Adipose tissue (tissue), 3 donors: ENCODE data around the gene SYT8. TPM values are rescaled to one million over a fixed set of nuclear protein-coding genes. Genes with fewer than 3 reads are reported as not detected.
"Not testable (repeated sequence)": the region's sequence is repeated elsewhere in the genome, so short reads cannot be mapped to it uniquely, and the experiment has no call there.

Source experiments
- H3K27ac ChIP-seq: one replicate; pipeline ENCODE4 v1.5.1; 2013; ENCODE audit warnings: low read depth, low read length
- WGBS, 3 donors: extraction: QIAGEN DNeasy Blood & Tissue Kit; methylation state at CpG; one replicate each; pipeline ENCODE4 v1.1.7; 2013; 5-methylcytosine and 5-hydroxymethylcytosine counted together
- polyA plus RNA-seq, 3 donors: library from polyadenylated mRNA; stranded (reverse); fragments of 200-250 nt; gene quantifications; one replicate each; pipeline ENCODE4 v1.2.3, GENCODE V29; 2013
- donor health status: healthy with polysubstance abuse.
- donor health status: Bipolar disorder and iron deficiency.
- donor health status: healthy.

The SYT8 gene
- polyA plus RNA-seq, 3 donors: 0.31 to 7.6 TPM; not detected in 1

- WGBS, 3 donors: 63 to 86% (median 72%) methylated on average over 30 of the region's 30 CpGs
- peak overlapping the region; percentile 42 for H3K27ac ChIP-seq
Measured at GRCh38 chr11:1864831-1865665, 30.3 kb downstream of the SYT8 start.

DNA sequence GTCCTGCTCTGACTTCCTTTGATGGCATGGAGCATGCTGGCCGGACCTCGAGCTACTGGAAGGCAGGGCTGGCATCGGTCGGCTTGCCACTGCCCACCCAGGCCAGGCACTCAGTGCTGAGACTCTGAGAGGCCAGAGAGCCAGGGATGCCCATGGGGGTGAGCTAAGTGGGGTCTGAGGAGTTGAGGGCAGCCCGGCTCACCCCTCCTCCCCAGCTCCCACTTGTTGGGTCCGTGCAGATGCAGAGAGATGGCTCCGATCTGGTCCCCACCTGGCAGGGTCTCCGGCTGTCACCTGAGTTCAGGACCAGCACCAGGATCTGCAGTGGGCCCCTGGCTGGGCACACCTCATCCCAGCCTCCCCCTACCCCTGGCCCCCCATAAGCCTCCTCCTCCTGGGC is 31.4 kb downstream of the SYT8 start:
- WGBS, 3 donors: 77 to 85% (median 83%) methylated on average over 8 of the region's 8 CpGs
- no peak overlapping the region for H3K27ac ChIP-seq

GRCh38 chr11:1866776-1867175 is 32.0 kb downstream of the SYT8 start:
- 67 to 86% (median 70%) methylated on average over 15 of the region's 15 CpGs for WGBS, 3 donors
- no peak overlapping the region for H3K27ac ChIP-seq

DNA sequence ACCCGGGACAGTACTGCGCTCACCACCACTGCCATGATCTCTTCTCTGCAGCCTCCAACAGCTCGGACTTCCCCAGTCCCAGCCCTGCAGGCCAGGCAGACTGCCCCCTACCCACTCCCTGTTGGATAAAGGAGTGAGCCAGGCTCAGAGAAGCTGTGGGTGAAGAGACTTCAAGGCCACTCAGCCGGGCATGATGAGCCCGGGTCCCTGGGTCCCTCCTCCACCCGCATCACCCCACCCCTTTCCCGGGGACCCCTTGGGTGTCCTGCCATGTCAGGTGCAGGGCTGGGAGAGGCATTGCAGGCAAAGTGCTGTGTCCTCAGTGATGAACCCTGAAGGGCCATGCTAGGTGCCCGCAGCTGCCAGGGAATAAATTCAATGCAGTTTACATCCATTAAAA is 32.6 kb downstream of the SYT8 start:
- no peak overlapping the region for H3K27ac ChIP-seq
- 68 to 86% (median 77%) methylated on average over 5 to 8 of the region's 8 CpGs for WGBS, 3 donors

DNA sequence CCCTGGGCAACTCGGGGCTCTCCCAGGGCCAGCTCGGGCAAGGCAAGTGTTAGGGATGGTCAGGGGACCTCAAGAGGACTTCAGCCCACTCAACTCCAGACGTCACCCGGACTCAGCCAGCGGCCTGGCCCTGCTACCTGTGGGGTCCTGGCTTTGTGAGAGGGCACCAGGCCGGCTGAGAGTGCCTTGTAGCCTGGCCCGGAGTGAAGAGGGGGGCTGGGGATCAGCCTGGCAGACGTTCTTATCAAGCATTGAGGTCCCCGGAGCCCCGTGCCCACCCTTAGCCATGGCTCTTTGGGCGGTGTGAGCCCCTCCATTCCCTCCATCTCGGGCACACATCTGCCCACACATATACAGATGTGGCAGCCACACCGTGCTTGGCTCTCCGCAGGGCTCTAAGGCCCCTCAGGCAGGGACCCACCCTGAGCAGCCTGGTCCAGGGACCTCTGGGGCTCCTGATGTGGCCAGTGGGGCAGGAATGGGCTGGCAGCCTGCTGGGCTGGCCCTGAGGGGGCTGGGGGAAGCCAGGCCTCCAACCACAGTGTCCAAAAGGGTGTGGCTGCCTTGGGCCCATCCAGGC is 33.4 kb downstream of the SYT8 start:
- H3K27ac ChIP-seq: no peak overlapping the region
- WGBS, 3 donors: 71 to 95% (median 80%) methylated on average over 14 of the region's 14 CpGs

DNA sequence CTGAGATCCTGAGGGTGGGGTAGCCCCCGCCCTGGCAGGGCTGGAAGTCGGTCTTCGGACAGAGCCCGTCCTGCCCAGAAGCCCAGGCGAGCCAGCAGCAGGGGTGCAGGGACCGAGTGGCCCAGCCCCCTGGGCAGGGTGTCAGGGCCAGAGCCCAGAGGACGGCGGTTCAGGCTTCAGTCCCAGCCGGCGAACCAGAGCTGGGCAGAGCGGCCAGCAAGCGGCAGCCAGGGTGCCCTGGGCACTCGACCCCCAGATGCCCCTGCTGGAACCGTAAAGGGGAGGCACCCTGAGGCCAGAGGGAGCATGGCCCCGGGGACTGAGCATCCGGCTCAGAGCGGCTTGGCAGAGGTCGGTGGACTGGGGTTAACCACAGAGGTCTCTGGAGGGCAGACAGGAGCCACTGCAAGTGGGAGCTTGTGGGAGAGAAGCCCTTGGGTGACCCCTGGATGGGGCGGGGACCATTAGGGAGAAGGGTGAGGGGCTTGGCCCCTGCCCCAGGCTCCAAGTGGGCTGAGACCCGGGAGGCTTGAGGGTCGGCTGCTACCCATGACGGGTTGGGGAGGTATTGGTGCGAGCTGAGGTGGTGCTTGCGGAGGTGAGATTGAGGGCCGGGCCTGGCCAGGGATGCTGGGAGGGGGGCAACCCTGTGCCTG is 34.0 kb downstream of the SYT8 start:
- WGBS, 3 donors: 60 to 78% (median 64%) methylated on average over 20 to 25 of the region's 25 CpGs
- no peak overlapping the region for H3K27ac ChIP-seq

DNA sequence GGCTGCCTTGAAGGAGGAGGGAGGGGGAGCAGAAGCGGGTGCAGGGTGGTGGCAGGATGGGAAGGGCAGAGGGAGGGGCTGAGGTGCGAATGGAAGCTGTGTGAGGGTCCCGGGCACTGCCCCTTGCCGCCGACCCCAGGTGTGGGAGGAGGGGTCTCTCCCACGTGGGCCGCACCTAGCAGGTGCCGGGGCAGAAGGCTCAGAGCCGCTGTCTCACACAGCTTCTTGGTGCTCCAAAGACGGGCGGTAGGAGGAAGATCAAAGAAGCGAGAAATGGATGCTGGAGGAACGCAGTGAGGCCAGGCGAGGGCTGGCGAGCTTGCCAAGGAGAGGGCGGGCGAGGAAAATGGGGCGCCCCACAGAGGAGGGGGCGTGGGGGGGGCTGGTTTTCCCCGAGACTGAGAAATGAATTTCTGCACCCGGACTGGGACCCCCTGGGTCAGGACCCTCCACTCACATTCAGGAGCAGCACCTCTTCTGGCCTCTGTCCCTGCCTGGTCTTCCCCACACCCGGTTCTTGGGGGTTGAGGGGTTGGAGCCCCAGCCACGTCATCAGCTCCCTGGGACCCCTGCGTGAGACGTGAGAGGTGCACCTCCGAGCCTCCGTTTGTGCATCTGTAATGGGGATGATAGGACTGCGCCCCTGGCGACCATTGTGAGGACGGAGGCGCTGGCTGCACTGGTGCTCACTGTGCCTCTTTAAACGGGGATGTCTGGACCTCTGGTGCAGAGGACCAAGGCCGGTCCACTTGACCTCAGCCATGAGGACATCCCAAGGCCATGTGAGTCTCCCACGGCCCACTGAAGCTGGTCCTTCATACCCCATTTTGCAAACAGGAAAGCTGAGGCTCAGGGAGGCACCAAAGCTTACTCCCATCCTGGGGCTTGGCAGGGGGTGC is 34.9 kb downstream of the SYT8 start:
- 65 to 71% (median 67%) methylated on average over 28 to 34 of the region's 34 CpGs for WGBS, 3 donors
- no peak overlapping the region for H3K27ac ChIP-seq

DNA sequence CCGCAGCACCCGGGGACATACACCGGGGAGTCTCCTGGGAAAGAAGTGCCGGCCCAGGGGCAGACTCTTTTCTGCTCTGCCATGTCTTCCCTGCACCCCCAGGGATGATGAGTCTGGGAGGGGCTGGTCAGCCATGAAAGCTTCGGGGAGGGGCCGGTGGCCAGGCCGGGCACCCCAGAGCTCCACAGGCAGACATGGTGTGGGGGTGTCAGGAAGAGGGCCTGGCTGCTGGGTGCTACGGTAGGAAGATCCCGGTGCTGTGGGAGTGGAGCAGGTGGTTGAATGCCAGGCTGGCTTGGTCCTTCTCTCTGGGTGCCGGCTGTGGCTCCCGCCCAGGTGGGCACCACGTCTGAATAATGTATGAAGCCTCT is 35.5 kb downstream of the SYT8 start:
- H3K27ac ChIP-seq: no peak overlapping the region
- WGBS, 3 donors: 60 to 73% (median 64%) methylated on average over 12 of the region's 12 CpGs

DNA sequence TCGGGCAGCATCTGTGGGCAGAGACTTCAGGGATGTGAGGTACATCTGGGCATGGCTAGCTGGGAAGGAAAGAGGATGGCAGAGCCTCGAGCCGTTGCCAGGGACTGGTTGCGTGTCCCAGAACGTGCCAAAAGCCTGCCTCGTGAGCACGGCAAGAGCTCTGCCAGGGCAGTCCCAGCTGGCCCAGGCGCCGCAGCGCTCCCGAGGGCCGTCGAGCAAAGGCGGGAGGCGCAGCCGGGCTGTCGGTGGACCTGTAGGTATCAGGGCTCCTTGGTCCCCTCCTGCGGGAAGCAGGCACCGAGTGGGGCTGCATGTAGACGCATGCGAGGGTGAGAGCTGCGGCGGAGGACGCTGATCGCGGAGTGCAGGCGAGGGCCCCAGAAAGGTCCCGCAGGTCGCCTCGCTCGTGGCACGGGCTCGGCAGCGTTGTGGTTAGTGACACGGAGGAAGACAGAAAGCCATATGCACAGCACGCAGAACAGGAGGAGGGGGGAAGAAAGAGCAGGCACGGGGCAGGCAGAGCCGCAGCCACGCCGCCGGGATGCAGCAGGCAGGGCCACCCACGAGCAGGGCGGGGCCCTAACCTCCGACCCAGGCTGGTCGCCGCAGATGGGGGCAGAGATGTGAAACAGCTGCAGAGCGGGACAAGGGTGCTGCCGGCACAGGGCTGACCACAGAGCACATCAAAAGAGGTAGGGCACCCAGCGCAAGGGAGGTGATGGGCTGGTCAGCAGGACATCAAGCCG is 36.1 kb downstream of the SYT8 start:
- 37 to 57% (median 40%) methylated on average over 48 to 50 of the region's 50 CpGs for WGBS, 3 donors
- H3K27ac ChIP-seq: no peak overlapping the region

DNA sequence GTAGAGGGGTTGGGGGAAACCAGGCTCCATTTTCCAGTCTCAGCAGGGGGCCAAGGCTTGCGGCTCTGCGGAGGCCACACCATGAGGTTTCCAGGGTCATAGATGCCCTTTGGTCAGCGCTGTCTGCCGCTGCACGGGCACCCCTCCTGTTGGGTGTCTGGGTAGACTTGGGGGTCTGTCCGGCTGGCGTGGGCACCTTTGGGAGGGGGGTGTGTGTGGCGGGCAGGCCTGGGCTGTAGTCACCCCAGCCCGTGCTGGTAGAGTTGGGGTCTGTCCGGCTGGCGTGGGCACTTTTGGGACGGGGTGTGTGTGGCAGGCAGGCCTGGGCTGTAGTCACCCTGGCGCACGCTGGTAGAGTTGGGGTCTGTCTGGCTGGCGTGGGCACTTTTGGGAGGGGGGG is 36.7 kb downstream of the SYT8 start:
- H3K27ac ChIP-seq: no peak overlapping the region
- WGBS, 3 donors: 77 to 83% (median 81%) methylated on average over 15 of the region's 15 CpGs

DNA sequence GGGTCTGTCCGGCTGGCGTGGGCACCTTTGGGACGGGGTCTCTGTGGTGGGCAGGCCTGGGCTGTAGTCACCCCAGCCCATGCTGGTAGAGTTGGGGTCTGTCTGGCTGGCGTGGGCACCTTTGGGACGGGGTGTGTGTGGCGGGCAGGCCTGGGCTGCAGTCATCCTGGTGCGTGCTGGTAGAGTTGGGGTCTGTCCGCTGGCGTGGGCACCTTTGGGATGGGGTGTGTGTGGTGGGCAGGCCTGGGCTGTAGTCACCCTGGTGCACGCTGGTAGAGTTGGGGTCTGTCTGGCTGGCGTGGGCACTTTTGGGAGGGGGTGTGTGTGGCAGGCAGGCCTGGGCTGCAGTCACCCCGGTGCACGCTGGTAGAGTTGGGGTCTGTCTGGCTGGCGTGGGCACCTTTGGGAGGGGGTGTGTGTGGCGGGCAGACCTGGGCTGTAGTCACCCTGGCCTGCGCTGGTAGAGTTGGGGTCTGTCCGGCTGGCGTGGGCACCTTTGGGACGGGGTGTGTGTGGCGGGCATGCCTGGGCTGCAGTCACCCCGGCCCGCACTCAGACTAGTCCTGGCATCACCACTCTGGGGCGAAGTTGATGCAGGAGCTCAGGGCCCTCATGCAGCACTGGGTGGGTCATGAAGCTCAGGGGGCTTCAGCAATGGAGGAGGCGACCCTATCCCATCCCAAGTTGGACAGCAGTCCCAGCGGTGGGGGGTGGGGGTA is 37.6 kb downstream of the SYT8 start:
- WGBS, 3 donors: 67 to 81% (median 80%) methylated on average over 24 to 25 of the region's 25 CpGs
- H3K27ac ChIP-seq: no peak overlapping the region

- 29 to 58% (median 37%) methylated on average over 10 to 11 of the region's 11 CpGs for WGBS, 3 donors
- no peak overlapping the region for H3K27ac ChIP-seq
Measured at GRCh38 chr11:1873048-1873812, 38.4 kb downstream of the SYT8 start.

DNA sequence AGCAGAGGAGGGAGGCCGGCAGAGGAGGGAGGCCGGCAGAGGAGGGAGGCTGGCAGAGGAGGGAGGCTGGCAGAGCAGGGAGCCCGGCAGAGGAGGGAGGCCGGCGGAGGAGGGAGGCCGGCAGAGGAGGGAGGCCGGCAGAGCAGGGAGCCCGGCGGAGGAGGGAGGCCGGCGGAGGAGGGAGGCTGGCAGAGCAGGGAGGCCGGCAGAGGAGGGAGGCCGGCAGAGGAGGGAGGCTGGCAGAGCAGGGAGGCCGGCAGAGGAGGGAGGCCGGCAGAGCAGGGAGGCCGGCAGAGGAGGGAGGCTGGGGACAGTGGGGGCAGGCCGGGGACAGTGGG is 39.0 kb downstream of the SYT8 start:
- WGBS, 3 donors: 67 to 91% (median 85%) methylated on average over 10 to 17 of the region's 17 CpGs

GRCh38 chr11:1874441-1875092 is 39.8 kb downstream of the SYT8 start:
- WGBS, 3 donors: 60 to 85% (median 65%) methylated on average over 15 to 17 of the region's 17 CpGs
- not testable (repeated sequence) for H3K27ac ChIP-seq

More for the DNA sequence above, 39.0 kb downstream of the SYT8 start:
- H3K27ac ChIP-seq: not testable (repeated sequence)

GRCh38 chr11:1875093-1875850 is 40.5 kb downstream of the SYT8 start:
- no peak overlapping the region for H3K27ac ChIP-seq

More at GRCh38 chr11:1875093-1875850, 40.5 kb downstream of the SYT8 start:
- WGBS, 3 donors: 56 to 84% (median 74%) methylated on average over 25 to 28 of the region's 28 CpGs
